Activated CD4-positive, alpha-beta memory T cell treated with anti-CD3 and anti-CD28 coated beads for 36 hours (primary cell): ENCODE data around the gene ALDH8A1. TPM values are rescaled to one million over a fixed set of nuclear protein-coding genes. Genes with fewer than 3 reads are reported as not detected.

ENCODE experiments used
- CTCF ChIA-PET: fragments of 350-600 bp; sonication (Branson Sonifier 250); formaldehyde crosslinking; loops from one replicate; lab custom pipeline; 2021; ENCODE audit warnings: antibody characterized with exemption, inconsistent platforms; lab: Charles Lee
- POLR2A ChIA-PET: fragments of 350-600 bp; sonication (Branson Sonifier 250); formaldehyde crosslinking; loops from one replicate; lab custom pipeline; 2021; ENCODE audit warnings: antibody characterized with exemption; lab: Charles Lee
- DNase-seq: peaks from one replicate; pipeline ENCODE4 v3.0.0-alpha.2; 2020
- H3K27ac Mint-ChIP-seq: one replicate; pipeline ENCODE4 v1.8.0; 2021; ENCODE audit warnings: mixed read lengths
- H3K27me3 Mint-ChIP-seq: one replicate; pipeline ENCODE4 v1.8.0; 2021; ENCODE audit warnings: mixed read lengths
- H3K36me3 Mint-ChIP-seq: one replicate; pipeline ENCODE4 v1.8.0; 2021; ENCODE audit warnings: mixed read lengths
- H3K4me1 Mint-ChIP-seq: one replicate; pipeline ENCODE4 v1.8.0; 2021; ENCODE audit warnings: low read depth, mixed read lengths
- H3K4me3 Mint-ChIP-seq: one replicate; pipeline ENCODE4 v1.8.0; 2021; ENCODE audit warnings: mild to moderate bottlenecking, mixed read lengths
- H3K9me3 Mint-ChIP-seq: one replicate; pipeline ENCODE4 v1.8.0; 2021; ENCODE audit warnings: mixed read lengths
- intact Hi-C: fragments of 100-400 bp; cut with micrococcal nuclease; formaldehyde crosslinking; loops from one replicate; pipeline ENCODE4 v1.15.1; 2023
- total RNA-seq, 2 experiments: library from RNA; stranded (reverse); gene quantifications; one replicate each; pipeline ENCODE4 v1.2.3, GENCODE V29; 2021

Gene ALDH8A1
- total RNA-seq, 2 experiments from 2014 or later: 0.24 to 0.81 TPM

DNA sequence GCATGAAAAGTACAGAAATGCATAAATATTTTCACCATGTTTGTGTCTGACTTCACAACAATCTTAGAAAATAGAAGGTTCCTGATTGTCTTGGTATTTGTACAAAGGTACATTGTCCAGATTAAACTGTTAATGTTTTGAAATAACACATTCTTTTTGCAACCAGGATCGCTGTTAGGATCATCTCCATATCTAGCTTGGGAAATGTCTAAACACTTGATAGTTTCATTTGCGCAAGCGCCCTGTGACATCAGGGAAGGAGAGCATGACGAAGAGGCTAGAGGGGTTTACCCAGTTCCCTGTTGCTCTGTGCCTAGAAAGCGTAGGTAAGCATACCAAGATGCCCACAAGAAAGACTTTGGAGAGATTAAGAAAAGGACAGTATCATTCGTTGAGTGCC lies 19.4 kb downstream of the ALDH8A1 start:
- CTCF ChIA-PET: interaction anchor here (1.6 kb wide), 1 partner anchor 10 kb away, joined by 9 read pairs; no protein-coding TSS in a partner anchor
- no peaks in the 10 kb centered on the region for H3K36me3 Mint-ChIP-seq
- H3K27ac Mint-ChIP-seq: no peak overlapping the region
- no peaks in the 10 kb centered on the region for H3K9me3 Mint-ChIP-seq
- no peak for DNase-seq
- intact Hi-C loops: no loop called here
- H3K27me3 Mint-ChIP-seq: no peaks in the 10 kb centered on the region
- no peaks in the 10 kb centered on the region for H3K4me1 Mint-ChIP-seq
- POLR2A ChIA-PET: no interaction called here
- H3K4me3 Mint-ChIP-seq: no peak overlapping the region

DNA sequence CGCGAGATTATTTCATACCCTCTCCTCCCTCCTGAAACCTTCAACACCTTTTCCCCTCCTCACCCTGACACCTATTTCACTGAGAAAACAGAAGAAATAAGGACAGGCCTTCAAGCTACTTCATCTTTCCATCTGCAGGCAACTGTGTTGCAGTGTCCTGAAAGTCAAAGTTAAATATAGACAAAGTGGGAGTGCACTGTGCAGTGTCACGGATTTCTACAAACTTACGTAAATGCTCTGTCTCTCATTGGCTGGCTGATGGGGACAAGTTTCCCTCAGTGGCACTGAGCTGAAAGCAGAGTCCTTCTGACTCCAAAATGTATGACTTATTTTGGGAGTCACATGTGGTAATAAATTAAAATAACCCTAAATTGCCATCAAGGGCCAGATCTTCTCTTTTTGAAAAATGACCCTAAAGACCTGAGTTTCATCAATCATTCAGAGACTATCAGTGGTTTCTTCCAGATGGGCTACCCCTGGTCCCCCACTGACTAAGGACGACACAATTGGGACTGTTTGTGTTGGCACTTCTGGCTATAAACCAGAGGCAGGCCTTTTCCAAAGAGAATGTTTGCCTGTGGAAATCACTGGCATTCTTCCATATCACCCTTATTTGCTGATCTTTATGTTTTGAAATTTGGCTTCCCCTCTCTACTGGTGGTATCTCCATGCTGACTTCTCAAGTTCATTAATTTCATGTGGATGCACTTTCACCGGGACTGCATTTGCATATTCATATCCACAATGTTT lies 21.6 kb downstream of the ALDH8A1 start:
- no peak overlapping the region for H3K4me3 Mint-ChIP-seq
- H3K27ac Mint-ChIP-seq: no peak overlapping the region
- no peaks in the 10 kb centered on the region for H3K9me3 Mint-ChIP-seq
- no peaks in the 10 kb centered on the region for H3K4me1 Mint-ChIP-seq
- intact Hi-C loops: no loop called here
- H3K36me3 Mint-ChIP-seq: no peaks in the 10 kb centered on the region
- no peaks in the 10 kb centered on the region for H3K27me3 Mint-ChIP-seq
- DNase-seq: no peak
- ChIA-PET POLR2A (no interaction called here), CTCF (interaction anchor here (2.0 kb wide), 1 partner anchor 13 kb away, joined by 5 read pairs; no protein-coding TSS in a partner anchor)

DNA sequence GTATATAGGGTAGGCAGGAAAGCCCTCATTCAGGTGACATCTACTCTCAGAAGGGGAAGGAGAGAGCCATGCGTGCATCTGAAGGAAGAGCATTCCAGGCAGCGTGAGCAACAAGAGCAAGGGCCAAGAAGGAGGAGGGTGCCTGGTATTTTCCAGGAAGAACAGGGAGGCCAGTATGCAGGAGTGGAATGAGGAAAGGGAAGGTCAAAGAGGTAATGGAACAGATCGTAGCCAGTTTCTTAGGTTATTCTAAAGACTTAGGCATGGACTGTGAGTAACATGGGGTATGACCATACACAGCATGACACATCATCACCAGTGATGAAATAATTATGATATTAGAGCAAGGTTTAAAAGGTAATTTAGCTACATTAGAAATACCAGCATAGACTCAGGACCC lies 24.1 kb downstream of the ALDH8A1 start:
- Mint-ChIP-seq H3K27ac (no peak overlapping the region), H3K9me3 (no peaks in the 10 kb centered on the region), H3K36me3 (no peaks in the 10 kb centered on the region), H3K27me3 (no peaks in the 10 kb centered on the region), H3K4me1 (no peaks in the 10 kb centered on the region), H3K4me3 (no peak overlapping the region)
- CTCF ChIA-PET: interaction anchor here (1.1 kb wide), 1 partner anchor 15 kb away, joined by 3 read pairs; no protein-coding TSS in a partner anchor
- intact Hi-C loops: no loop called here
- DNase-seq: no peak
- POLR2A ChIA-PET: no interaction called here

DNA sequence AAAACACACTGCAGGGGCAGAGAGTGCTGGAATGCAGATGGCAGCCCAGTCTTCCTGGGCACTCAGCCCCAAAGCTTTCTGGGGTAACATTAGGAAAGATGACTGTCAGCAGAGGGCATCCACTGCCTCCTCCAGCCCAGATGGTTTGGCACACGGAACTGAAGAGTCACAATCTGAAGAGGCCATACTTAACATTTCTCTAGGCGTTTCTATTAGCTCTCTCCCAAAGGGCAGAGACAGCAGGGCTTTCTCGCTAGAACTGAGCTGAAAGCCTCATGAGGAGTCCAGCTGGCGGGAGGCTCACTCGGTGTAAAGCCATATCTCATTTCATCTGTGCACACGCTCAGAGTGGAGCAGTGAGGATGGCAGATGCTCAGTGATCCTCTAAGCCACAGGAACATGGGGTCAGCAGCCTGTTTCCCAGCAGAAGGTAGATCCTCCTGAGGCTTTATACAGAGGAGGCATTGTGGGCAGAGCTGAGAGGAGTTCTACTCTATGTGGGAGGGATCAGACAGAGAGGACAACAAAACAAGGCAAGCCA lies 28.1 kb downstream of the ALDH8A1 start:
- no peaks in the 10 kb centered on the region for H3K27me3 Mint-ChIP-seq
- H3K4me3 Mint-ChIP-seq: no peak overlapping the region
- ChIA-PET POLR2A (no interaction called here), CTCF (interaction anchor here (1.4 to 3.9 kb wide), 2 partner anchors 13 to 18 kb away, joined by 4 to 20 read pairs; no protein-coding TSS in a partner anchor)
- DNase-seq: no peak
- H3K9me3 Mint-ChIP-seq: no peaks in the 10 kb centered on the region
- H3K4me1 Mint-ChIP-seq: no peaks in the 10 kb centered on the region
- no peak overlapping the region for H3K27ac Mint-ChIP-seq
- no peaks in the 10 kb centered on the region for H3K36me3 Mint-ChIP-seq
- intact Hi-C loops: no loop called here

DNA sequence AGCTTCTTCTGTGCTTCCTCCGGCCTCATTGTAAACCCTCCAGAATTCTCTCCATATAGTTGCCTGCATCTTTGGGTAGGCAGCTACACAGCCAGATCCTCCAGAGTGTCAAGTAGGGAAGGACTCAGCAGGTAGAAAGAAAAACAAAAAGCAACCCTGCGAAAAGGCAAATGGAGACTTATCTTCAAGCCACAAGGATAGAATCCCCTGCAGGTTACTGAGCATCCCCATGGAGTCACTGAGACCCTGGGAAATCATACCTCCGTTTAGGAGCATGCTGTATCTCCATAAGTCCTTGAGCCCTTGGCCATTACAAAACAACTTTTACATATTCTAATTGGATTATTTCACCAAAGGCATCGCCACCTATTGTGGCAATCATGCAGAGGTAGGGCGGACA lies 28.6 kb downstream of the ALDH8A1 start:
- POLR2A ChIA-PET: interaction anchor here (0.6 kb wide), 1 partner anchor 552 kb away, joined by 3 read pairs; no protein-coding TSS in a partner anchor
- H3K4me3 Mint-ChIP-seq: no peak overlapping the region
- no peak for DNase-seq
- intact Hi-C loops: no loop called here
- CTCF ChIA-PET: interaction anchor here (1.4 to 3.9 kb wide), 2 partner anchors 12 to 19 kb away, joined by 4 to 20 read pairs; no protein-coding TSS in a partner anchor
- no peaks in the 10 kb centered on the region for H3K36me3 Mint-ChIP-seq
- H3K27me3 Mint-ChIP-seq: no peaks in the 10 kb centered on the region
- no peaks in the 10 kb centered on the region for H3K9me3 Mint-ChIP-seq
- no peaks in the 10 kb centered on the region for H3K4me1 Mint-ChIP-seq
- no peak overlapping the region for H3K27ac Mint-ChIP-seq

DNA sequence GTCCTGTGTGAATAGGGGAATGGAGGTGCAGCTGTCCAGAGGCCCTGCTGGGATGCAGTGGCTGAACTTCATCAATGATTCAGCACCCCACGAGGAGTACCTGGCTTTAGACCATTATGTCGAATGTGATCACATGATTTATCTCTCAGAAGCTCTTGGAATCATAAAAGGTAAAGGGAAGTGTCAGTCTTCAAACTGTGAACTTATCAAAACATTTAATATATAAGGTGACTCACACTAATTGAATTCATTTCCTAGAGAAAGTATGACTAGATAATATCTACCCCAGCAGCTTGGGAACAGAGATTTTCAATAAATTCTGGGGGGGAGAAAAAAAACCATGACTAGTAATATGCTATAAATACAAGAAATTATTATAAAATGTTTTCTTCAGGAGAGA lies 29.5 kb downstream of the ALDH8A1 start:
- Mint-ChIP-seq H3K36me3 (no peaks in the 10 kb centered on the region), H3K27ac (no peak overlapping the region), H3K9me3 (no peaks in the 10 kb centered on the region), H3K4me3 (no peak overlapping the region), H3K4me1 (no peaks in the 10 kb centered on the region), H3K27me3 (no peaks in the 10 kb centered on the region)
- CTCF ChIA-PET: interaction anchor here (1.4 to 3.9 kb wide), 2 partner anchors 11 to 20 kb away, joined by 4 to 20 read pairs; no protein-coding TSS in a partner anchor
- no peak for DNase-seq
- POLR2A ChIA-PET: interaction anchor here (0.6 kb wide), 1 partner anchor 551 kb away, joined by 3 read pairs; no protein-coding TSS in a partner anchor
- intact Hi-C loops: no loop called here

DNA sequence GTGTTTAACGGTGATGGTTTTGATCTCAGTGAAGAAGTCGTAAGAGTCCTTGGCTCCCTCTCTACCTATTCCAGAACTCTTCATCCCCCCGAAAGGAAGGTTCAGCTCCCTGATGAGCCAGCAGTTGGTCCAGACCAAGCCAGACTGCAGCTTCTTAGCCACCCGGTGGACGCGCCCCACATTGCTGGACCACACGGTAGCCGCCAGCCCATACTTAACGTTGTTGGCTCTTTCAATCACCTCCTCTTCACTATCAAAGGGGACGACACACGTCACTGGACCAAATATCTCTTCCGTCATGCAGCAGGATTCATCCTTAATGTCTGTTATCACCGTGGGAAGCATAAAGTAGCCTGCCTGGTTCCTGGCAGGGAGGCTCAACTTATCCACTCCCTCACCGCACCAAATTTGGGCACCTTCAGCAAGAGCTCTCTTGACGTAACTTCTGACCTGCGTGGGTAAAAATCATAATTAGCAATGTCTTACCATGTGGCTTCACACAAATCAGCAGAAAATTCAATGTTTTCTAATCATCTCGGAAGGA lies 31.4 kb downstream of the ALDH8A1 start:
- intact Hi-C loops: no loop called here
- no peak for DNase-seq
- ChIA-PET POLR2A (no interaction called here), CTCF (interaction anchor here (1.2 to 1.5 kb wide), 3 partner anchors 8 to 762 kb away, joined by 3 to 10 read pairs (median 4); no protein-coding TSS in a partner anchor)
- H3K4me3 Mint-ChIP-seq: no peak overlapping the region
- H3K36me3 Mint-ChIP-seq: no peaks in the 10 kb centered on the region
- H3K27ac Mint-ChIP-seq: no peak overlapping the region
- H3K27me3 Mint-ChIP-seq: no peaks in the 10 kb centered on the region
- no peaks in the 10 kb centered on the region for H3K4me1 Mint-ChIP-seq
- H3K9me3 Mint-ChIP-seq: no peaks in the 10 kb centered on the region

DNA sequence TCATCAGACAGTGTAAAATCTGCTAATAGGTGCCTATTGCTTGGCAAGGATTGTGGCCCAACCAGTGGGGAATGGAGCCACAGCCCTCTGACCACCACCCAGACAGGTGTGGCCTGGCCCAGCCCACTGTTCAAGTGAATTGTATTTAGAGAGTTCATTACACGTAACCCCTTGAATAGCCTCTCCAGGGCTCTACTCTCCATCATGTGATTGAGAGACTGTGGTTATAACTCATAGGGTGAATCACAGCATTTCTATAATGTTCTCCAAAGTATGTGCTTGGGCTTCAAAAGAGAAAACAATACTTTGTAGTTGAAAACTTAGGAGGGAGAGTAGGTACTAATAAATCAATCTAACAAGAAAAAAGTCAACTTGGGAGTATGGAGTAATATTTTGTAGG lies 38.4 kb downstream of the ALDH8A1 start:
- H3K4me3 Mint-ChIP-seq: no peak overlapping the region
- intact Hi-C loops: no loop called here
- DNase-seq: no peak
- H3K27me3 Mint-ChIP-seq: no peaks in the 10 kb centered on the region
- ChIA-PET CTCF (no interaction called here), POLR2A (no interaction called here)
- H3K9me3 Mint-ChIP-seq: no peaks in the 10 kb centered on the region
- no peaks in the 10 kb centered on the region for H3K4me1 Mint-ChIP-seq
- H3K36me3 Mint-ChIP-seq: no peaks in the 10 kb centered on the region
- H3K27ac Mint-ChIP-seq: no peak overlapping the region

DNA sequence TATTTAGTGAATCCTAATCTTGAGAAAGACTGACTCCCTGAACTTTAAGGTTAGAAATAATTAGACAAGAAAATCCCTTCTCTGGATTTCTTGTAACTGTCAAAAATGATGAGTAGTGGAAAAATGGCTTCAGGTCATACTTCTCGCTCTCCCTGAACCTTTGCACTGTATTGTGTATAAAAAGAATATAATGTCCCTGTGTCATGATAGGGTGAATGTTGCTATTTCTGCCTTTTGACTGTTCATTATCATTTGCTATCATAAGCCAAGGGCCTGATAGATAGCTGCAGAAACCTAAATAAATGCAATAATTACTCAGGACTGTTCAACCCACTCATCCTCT lies 39.3 kb downstream of the ALDH8A1 start:
- CTCF ChIA-PET: interaction anchor here (1.1 to 2.9 kb wide), 2 partner anchors 9 to 30 kb away, joined by 3 to 13 read pairs; no protein-coding TSS in a partner anchor
- Mint-ChIP-seq H3K4me1 (no peaks in the 10 kb centered on the region), H3K27ac (no peak overlapping the region)

DNA sequence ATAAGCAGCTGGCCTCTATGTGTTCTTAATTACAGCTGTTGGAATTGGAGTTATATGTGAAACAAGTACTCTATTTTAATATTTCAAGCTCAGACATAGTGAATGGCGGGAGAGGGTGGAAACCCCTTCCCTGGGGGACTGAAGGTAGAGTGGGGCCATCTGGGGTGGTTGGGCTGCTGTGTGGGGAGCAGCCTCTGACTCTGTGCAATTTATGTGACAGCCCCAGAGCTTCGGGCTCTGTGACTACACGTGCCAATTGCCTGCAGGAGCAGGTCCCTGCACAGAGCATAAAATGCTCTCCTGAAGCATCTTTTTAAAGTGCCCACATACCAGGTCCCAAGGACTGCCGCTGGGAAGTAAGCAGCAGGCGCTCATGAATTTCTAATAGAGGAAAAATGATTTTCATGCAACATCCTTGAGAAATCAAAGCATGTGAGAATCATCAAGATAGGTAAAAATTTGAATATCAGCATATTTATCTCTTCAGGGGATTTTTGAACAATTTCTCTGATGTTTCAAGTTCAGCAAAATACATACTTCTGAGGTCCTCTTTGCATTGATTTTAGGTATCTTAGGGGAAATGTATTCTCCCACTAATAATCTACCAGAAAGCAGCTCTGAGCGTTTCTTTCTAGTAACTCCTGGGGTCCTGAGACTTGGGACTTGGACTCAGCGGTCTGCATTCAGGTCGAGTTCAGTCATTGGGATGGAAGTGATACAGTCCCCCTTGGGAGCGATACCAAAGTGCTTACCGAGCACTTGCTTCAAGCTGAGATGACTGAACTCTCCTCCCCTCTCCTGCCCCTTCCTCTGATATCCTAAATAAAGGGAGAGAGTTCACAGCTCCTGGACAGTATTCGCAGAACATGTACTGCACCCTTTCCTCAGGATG lies 40.0 kb downstream of the ALDH8A1 start:
- H3K4me1 Mint-ChIP-seq: no peaks in the 10 kb centered on the region
- no peak overlapping the region for H3K27ac Mint-ChIP-seq
- POLR2A ChIA-PET: no interaction called here
- no peaks in the 10 kb centered on the region for H3K9me3 Mint-ChIP-seq
- no peak overlapping the region for H3K4me3 Mint-ChIP-seq
- no peak for DNase-seq
- H3K36me3 Mint-ChIP-seq: no peaks in the 10 kb centered on the region
- intact Hi-C loops: no loop called here
- CTCF ChIA-PET: interaction anchor here (1.1 to 2.9 kb wide), 3 partner anchors 9 to 30 kb away, joined by 3 to 13 read pairs (median 4); no protein-coding TSS in a partner anchor
- H3K27me3 Mint-ChIP-seq: no peaks in the 10 kb centered on the region

More for the DNA sequence above, 39.3 kb downstream of the ALDH8A1 start:
- DNase-seq: no peak
- Mint-ChIP-seq H3K9me3 (no peaks in the 10 kb centered on the region), H3K4me3 (no peak overlapping the region), H3K36me3 (no peaks in the 10 kb centered on the region), H3K27me3 (no peaks in the 10 kb centered on the region)
- intact Hi-C loops: no loop called here
- POLR2A ChIA-PET: no interaction called here

DNA sequence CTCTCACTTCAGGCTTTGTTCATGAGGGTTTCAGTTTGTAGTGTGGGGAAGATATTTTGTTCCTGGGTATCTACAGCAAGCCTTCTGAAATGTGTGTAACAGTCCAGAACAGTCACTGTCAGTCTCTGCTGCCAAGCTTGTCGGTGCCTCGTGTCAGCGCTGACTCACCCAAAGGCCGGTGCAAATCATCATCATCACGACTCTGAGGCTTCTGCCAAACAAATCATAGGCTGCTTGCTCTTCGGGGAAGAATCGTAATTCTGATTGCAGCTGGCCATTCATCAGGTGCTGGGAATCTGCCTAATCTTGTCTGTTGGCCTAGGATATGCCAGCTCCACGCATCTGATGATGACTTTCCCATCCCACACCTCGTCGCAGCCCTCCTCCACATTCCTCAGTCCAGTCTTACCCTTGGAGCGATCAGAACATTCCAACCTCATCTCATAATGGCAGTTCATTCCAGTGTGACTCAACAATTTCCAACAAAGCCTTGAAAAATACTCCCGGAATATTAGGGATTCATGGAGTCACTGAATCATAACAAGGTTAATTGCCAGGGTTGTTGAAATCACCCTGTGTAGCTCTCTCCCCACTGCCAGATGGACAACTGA lies 40.9 kb downstream of the ALDH8A1 start:
- Mint-ChIP-seq H3K27ac (no peak overlapping the region), H3K36me3 (no peaks in the 10 kb centered on the region), H3K4me1 (no peaks in the 10 kb centered on the region), H3K4me3 (no peak overlapping the region), H3K27me3 (no peaks in the 10 kb centered on the region), H3K9me3 (no peaks in the 10 kb centered on the region)
- peak; percentile 50 for DNase-seq
- POLR2A ChIA-PET: no interaction called here
- intact Hi-C loops: no loop called here
- CTCF ChIA-PET: interaction anchor here (1.2 to 2.9 kb wide), 2 partner anchors 12 to 31 kb away, joined by 4 to 13 read pairs; no protein-coding TSS in a partner anchor
